Esophagus muscularis mucosa (tissue), 4 donors: Measurements from ENCODE around the gene SRP19. TPM values are rescaled to one million over a fixed set of nuclear protein-coding genes. Genes with fewer than 3 reads are reported as not detected.
"Not testable (repeated sequence)": the region's sequence is repeated elsewhere in the genome, so short reads cannot be mapped to it uniquely, and the experiment has no call there.

Source experiments
- DNase-seq: peaks from one replicate; pipeline ENCODE4 v3.0.0-alpha.2; 2017; ENCODE audit errors: extremely low spot score
- H3K27ac ChIP-seq, 4 donors: fragments of 200-600 bp; sonication (generic); replicated peaks in 1 of 4; 1 replicate in 3 of 4; 2 replicates in 1 of 4; pipeline ENCODE4 v1.5.1; 2016 to 2019; ENCODE audit warnings: mild to moderate bottlenecking in 1 of 4
- H3K27me3 ChIP-seq, 4 donors: fragments of 200-600 bp; sonication (generic); one replicate each; pipeline versions ENCODE4 v1.5.1 to v1.6.0; 2016 to 2019
- H3K36me3 ChIP-seq, 4 donors: fragments of 200-600 bp; sonication (generic); one replicate each; pipeline ENCODE4 v1.5.1; 2016 to 2019
- H3K4me1 ChIP-seq, 4 donors: fragments of 200-600 bp; sonication (generic); one replicate each; pipeline ENCODE4 v1.5.1; 2016 to 2019
- H3K4me3 ChIP-seq, 4 donors: fragments of 200-600 bp; sonication (generic); 1 replicate in 2 of 4; 2 replicates in 2 of 4; pipeline ENCODE4 v1.5.1; 2016 to 2019; ENCODE audit warnings: mild to moderate bottlenecking in 4 of 4, moderate library complexity in 1 of 4
- H3K9me3 ChIP-seq, 4 donors: fragments of 200-600 bp; sonication (generic); 1 replicate in 3 of 4; 2 replicates in 1 of 4; pipeline ENCODE4 v1.5.1; 2016 to 2019
- CTCF ChIP-seq, 3 experiments: fragments of 200-600 bp in 2 of 3; fragments of 450-650 bp in 1 of 3; sonication (generic) in 2 of 3; IDR thresholded peaks; one replicate each; pipeline ENCODE4 v1.5.1; 2017 to 2019; ENCODE audit warnings: antibody characterized with exemption in 3 of 3, mild to moderate bottlenecking in 2 of 3, moderate library complexity in 1 of 3
- EP300 ChIP-seq: sonication (generic); formaldehyde crosslinking; IDR thresholded peaks from one replicate; pipeline ENCODE4 v1.6.1; 2017; ENCODE audit warnings: antibody characterized with exemption
- POLR2A ChIP-seq: fragments of 450-650 bp; IDR thresholded peaks from one replicate; pipeline ENCODE4 v1.6.1; 2017; ENCODE audit warnings: antibody characterized with exemption, moderate library complexity, mild to moderate bottlenecking, low read depth
- POLR2AphosphoS5 ChIP-seq, 2 donors: sonication (generic); formaldehyde crosslinking; IDR thresholded peaks; one replicate each; pipeline ENCODE4 v1.6.1; 2017; ENCODE audit warnings: antibody characterized with exemption in 2 of 2
- WGBS: methylation state at CpG from one replicate; pipeline ENCODE4 v1.1.5; 2018; 5-methylcytosine and 5-hydroxymethylcytosine counted together
- intact Hi-C: fragments of 100-400 bp; cut with DNase I; formaldehyde crosslinking; loops from one replicate; pipeline ENCODE4 v1.15.1; 2023
- total RNA-seq, 4 donors: library from RNA; depleted of rRNA; stranded (reverse); fragments of >200 nt; gene quantifications; one replicate each; pipeline versions ENCODE4 v1.1.0 to v1.2.1, GENCODE V29; 2016

SRP19 gene
- total RNA-seq, 4 donors from 2014 or later, result 39.0 to 61.9 (median 55.0) TPM

- no peak for DNase-seq
- 94% methylated on average over 2 of the region's 2 CpGs for WGBS
- no peak overlapping the region for H3K4me3 ChIP-seq
- H3K36me3 ChIP-seq, result peaks cover 36 to 92% (median 74%) of the 10 kb centered on the region in 4 donors
- H3K9me3 ChIP-seq, result no peaks in the 10 kb centered on the region
- no peaks in the 10 kb centered on the region for H3K27me3 ChIP-seq
- no peak for TF ChIP-seq POLR2A
- intact Hi-C loops, result no loop called here
- H3K27ac ChIP-seq, result no peak overlapping the region
- H3K4me1 ChIP-seq, result peaks cover 0 to 17% (median 8%) of the 10 kb centered on the region in 4 donors
Measured at GRCh38 chr5:112883192-112883591, 22.1 kb downstream of the SRP19 start.

GRCh38 chr5:112885001-112885400 lies 23.9 kb downstream of the SRP19 start:
- H3K27me3 ChIP-seq, result no peaks in the 10 kb centered on the region
- no peaks in the 10 kb centered on the region for H3K9me3 ChIP-seq
- H3K4me3 ChIP-seq, result no peak overlapping the region
- TF ChIP-seq POLR2AphosphoS5 (IDR thresholded peaks at IDR 0.05) (no peak), POLR2A (no peak), EP300 (no peak), CTCF (IDR thresholded peaks at IDR 0.05) (no peak)
- intact Hi-C loops, result no loop called here
- H3K27ac ChIP-seq, result no peak overlapping the region
- no peak for DNase-seq
- H3K4me1 ChIP-seq, result peaks cover 0 to 5% (median 1%) of the 10 kb centered on the region in 4 donors
- WGBS, result 85% methylated on average over 3 of the region's 3 CpGs
- H3K36me3 ChIP-seq, result peaks cover 31 to 74% (median 61%) of the 10 kb centered on the region in 4 donors

- peaks cover 28 to 64% (median 46%) of the 10 kb centered on the region in 4 donors for H3K36me3 ChIP-seq
- no peaks in the 10 kb centered on the region for H3K9me3 ChIP-seq
- no peaks in the 10 kb centered on the region for H3K27me3 ChIP-seq
- no peaks in the 10 kb centered on the region for H3K4me1 ChIP-seq
- H3K27ac ChIP-seq, result no peak overlapping the region
- H3K4me3 ChIP-seq, result no peak overlapping the region
- 87% methylated on average over 4 of the region's 4 CpGs for WGBS
- no peak for DNase-seq
- TF ChIP-seq CTCF (IDR thresholded peaks at IDR 0.05) (no peak), POLR2A (no peak), EP300 (no peak), POLR2AphosphoS5 (IDR thresholded peaks at IDR 0.05) (no peak)
- intact Hi-C loops, result no loop called here
Measured at GRCh38 chr5:112886975-112887374, 25.9 kb downstream of the SRP19 start.

GRCh38 chr5:112892066-112892465 lies 31.0 kb downstream of the SRP19 start:
- H3K4me3 ChIP-seq, H3K9me3 ChIP-seq, DNase-seq, intact Hi-C loops, H3K27ac ChIP-seq, H3K27me3 ChIP-seq: not testable (repeated sequence)
- WGBS, result 91% methylated on average over 8 of the region's 8 CpGs
- Histone ChIP-seq H3K4me1 (peaks cover 3 to 15% (median 12%) of the 10 kb centered on the region in 4 donors), H3K36me3 (peaks cover 8 to 44% (median 24%) of the 10 kb centered on the region in 4 donors)

GRCh38 chr5:112892776-112893175 lies 31.7 kb downstream of the SRP19 start:
- no peak for TF ChIP-seq EP300
- TF ChIP-seq POLR2AphosphoS5 (IDR thresholded peaks at IDR 0.05), result no peak
- TF ChIP-seq POLR2A, result no peak
- TF ChIP-seq CTCF (IDR thresholded peaks at IDR 0.05), result no peak
- no peaks in the 10 kb centered on the region for H3K27me3 ChIP-seq
- intact Hi-C loops, result no loop called here
- WGBS, result 96% methylated on average over 13 of the region's 13 CpGs
- no peak overlapping the region for H3K4me3 ChIP-seq
- H3K27ac ChIP-seq, result no peak overlapping the region
- peaks cover 8 to 43% (median 19%) of the 10 kb centered on the region in 4 donors for H3K36me3 ChIP-seq
- peaks cover 3 to 15% (median 12%) of the 10 kb centered on the region in 4 donors for H3K4me1 ChIP-seq
- no peaks in the 10 kb centered on the region for H3K9me3 ChIP-seq
- no peak for DNase-seq

GRCh38 chr5:112895682-112896081 lies 34.6 kb downstream of the SRP19 start:
- H3K36me3 ChIP-seq, result peaks cover 18 to 65% (median 34%) of the 10 kb centered on the region in 4 donors
- whole genome bisulfite sequencing, result 58% methylated on average over 3 of the region's 3 CpGs
- H3K4me1 ChIP-seq, result peaks cover 3 to 15% (median 12%) of the 10 kb centered on the region in 4 donors
- TF ChIP-seq EP300, result no peak
- TF ChIP-seq CTCF (IDR thresholded peaks at IDR 0.05), result no peak
- TF ChIP-seq POLR2A, result no peak
- TF ChIP-seq POLR2AphosphoS5 (IDR thresholded peaks at IDR 0.05), result no peak
- no peak overlapping the region for H3K4me3 ChIP-seq
- no peak overlapping the region for H3K27ac ChIP-seq
- no peaks in the 10 kb centered on the region for H3K27me3 ChIP-seq
- H3K9me3 ChIP-seq, result no peaks in the 10 kb centered on the region
- intact Hi-C loops, result no loop called here
- DNase-seq, result no peak
